ENCODE results near the gene ADAMTS16.

Gene ADAMTS16

DNA sequence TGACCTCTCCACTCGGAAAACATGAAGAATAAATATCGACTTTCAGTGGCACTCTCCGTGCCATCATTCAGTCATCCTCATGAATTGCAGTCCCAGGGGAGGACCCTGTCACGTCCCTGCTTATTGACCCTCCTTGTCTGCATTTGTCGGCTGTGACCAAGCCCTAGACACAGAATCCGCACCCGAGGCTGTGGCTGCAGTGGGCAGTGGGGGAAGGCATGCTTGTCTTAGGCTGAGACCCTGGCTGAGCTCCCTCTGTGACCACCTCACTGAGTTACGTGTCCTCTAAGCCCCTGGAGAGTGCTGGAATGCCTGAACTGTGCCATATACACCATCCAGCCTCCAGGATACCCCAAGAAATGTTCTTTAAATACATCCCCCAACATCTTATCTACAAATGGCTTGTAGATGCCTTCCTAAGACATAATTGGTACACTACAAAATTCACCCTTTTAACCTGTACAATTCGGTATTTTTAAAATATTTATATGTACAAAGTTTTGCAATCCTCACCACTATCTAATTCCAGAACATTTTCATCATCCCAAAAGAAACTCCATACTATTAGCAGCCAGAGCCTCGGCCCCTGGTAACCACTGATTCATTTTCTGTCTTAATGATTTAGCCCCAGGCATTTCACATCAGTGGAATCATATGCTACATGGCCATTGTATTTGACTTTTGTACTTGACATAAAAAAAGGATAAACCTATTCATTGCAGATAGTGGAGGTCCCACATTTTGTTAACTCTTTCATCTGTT lies 201.6 kb downstream of the ADAMTS16 start:
- H3K36me3 ChIP-seq (ENCODE audit: control insufficient read depth in 1 of 2, insufficient read depth in 2 of 2, low read depth in 1 of 2, low read length in 2 of 2) = no peaks in the 10 kb centered on the region
- H3K27me3 ChIP-seq (ENCODE audit: control insufficient read depth in 1 of 2, insufficient read depth in 1 of 2, low read length in 2 of 2) = no peaks in the 10 kb centered on the region
- H3K4me2 ChIP-seq (ENCODE audit: low read length, poor library complexity, severe bottlenecking) = no peak overlapping the region
- H3K27ac ChIP-seq (ENCODE audit: low read length, poor library complexity, severe bottlenecking) = no peak overlapping the region
- peak overlapping the region in 1 of 2 experiments; percentile 29 for H3K4ac ChIP-seq (ENCODE audit: low read depth in 1 of 2, low read length in 2 of 2)
- no peak overlapping the region for H2AFZ ChIP-seq (ENCODE audit: low read depth, low read length)
- 85% methylated on average over 10 of the region's 10 CpGs for WGBS
- peak overlapping the region; percentile 42 for H2AK5ac ChIP-seq (ENCODE audit: low read length, severe bottlenecking)
- H3K18ac ChIP-seq (ENCODE audit: low read depth in 1 of 2, low read length in 2 of 2) = peak overlapping the region; percentile 5 to 83
- no peak overlapping the region for H3K23ac ChIP-seq (ENCODE audit: low read length in 2 of 2)
- peaks cover 14% of the 10 kb centered on the region for H3K4me1 ChIP-seq (ENCODE audit: control insufficient read depth, insufficient read depth, low read depth, low read length)
- peak overlapping the region; percentile 36 for H2BK120ac ChIP-seq (ENCODE audit: low read depth, low read length)
- peak overlapping the region; percentile 29 to 37 for H2BK12ac ChIP-seq (ENCODE audit: low read length in 2 of 2)
- H2BK5ac ChIP-seq (ENCODE audit: low read depth, low read length, poor library complexity, severe bottlenecking) = no peak overlapping the region
- H4K8ac ChIP-seq (ENCODE audit: low read length) = no peak overlapping the region
- no peaks in the 10 kb centered on the region for H3K79me1 ChIP-seq (replicated peaks; ENCODE audit: low read length, poor library complexity, severe bottlenecking)
- no peaks in the 10 kb centered on the region for H3K9me3 ChIP-seq (ENCODE audit: control insufficient read depth, low read length)
- peak overlapping the region; percentile 97 for H4K91ac ChIP-seq (ENCODE audit: low read length)
- H3K9ac ChIP-seq (ENCODE audit: low read length) = no peak overlapping the region
- peak; percentile 34 for DNase-seq
- H3K4me3 ChIP-seq (ENCODE audit: insufficient read depth in 1 of 2, low read depth in 1 of 2, low read length in 2 of 2) = no peak overlapping the region
- H2BK15ac ChIP-seq (ENCODE audit: low read depth, poor library complexity, severe bottlenecking) = no peak overlapping the region
- peak overlapping the region in 1 of 2 experiments; percentile 5 for H3K14ac ChIP-seq (ENCODE audit: low read length in 2 of 2)

- DNase-seq = peak; percentile 56
- Histone ChIP-seq H3K36me3 (ENCODE audit: control insufficient read depth in 1 of 2, insufficient read depth in 2 of 2, low read depth in 1 of 2, low read length in 2 of 2) (no peaks in the 10 kb centered on the region), H3K79me1 (replicated peaks; ENCODE audit: low read length, poor library complexity, severe bottlenecking) (no peaks in the 10 kb centered on the region), H2BK15ac (ENCODE audit: low read depth, poor library complexity, severe bottlenecking) (no peak overlapping the region), H3K14ac (ENCODE audit: low read length in 2 of 2) (no peak overlapping the region), H2BK120ac (ENCODE audit: low read depth, low read length) (no peak overlapping the region), H4K91ac (ENCODE audit: low read length) (no peak overlapping the region), H4K8ac (ENCODE audit: low read length) (no peak overlapping the region), H3K9me3 (ENCODE audit: control insufficient read depth, low read length) (no peaks in the 10 kb centered on the region), H2AK5ac (ENCODE audit: low read length, severe bottlenecking) (no peak overlapping the region), H3K4me1 (ENCODE audit: control insufficient read depth, insufficient read depth, low read depth, low read length) (peaks cover 11% of the 10 kb centered on the region), H3K23ac (ENCODE audit: low read length in 2 of 2) (no peak overlapping the region), H3K18ac (ENCODE audit: low read depth in 1 of 2, low read length in 2 of 2) (no peak overlapping the region), H3K4me2 (ENCODE audit: low read length, poor library complexity, severe bottlenecking) (no peak overlapping the region), H2BK5ac (ENCODE audit: low read depth, low read length, poor library complexity, severe bottlenecking) (no peak overlapping the region), H2AFZ (ENCODE audit: low read depth, low read length) (no peak overlapping the region), H3K9ac (ENCODE audit: low read length) (no peak overlapping the region), H3K4me3 (ENCODE audit: insufficient read depth in 1 of 2, low read depth in 1 of 2, low read length in 2 of 2) (no peak overlapping the region), H3K27me3 (ENCODE audit: control insufficient read depth in 1 of 2, insufficient read depth in 1 of 2, low read length in 2 of 2) (no peaks in the 10 kb centered on the region), H3K4ac (ENCODE audit: low read depth in 1 of 2, low read length in 2 of 2) (no peak overlapping the region), H2BK12ac (ENCODE audit: low read length in 2 of 2) (no peak overlapping the region), H3K27ac (ENCODE audit: low read length, poor library complexity, severe bottlenecking) (no peak overlapping the region)
These were observed 202.7 kb downstream of the ADAMTS16 start for GRCh38 chr5:5342784-5343183.

DNA sequence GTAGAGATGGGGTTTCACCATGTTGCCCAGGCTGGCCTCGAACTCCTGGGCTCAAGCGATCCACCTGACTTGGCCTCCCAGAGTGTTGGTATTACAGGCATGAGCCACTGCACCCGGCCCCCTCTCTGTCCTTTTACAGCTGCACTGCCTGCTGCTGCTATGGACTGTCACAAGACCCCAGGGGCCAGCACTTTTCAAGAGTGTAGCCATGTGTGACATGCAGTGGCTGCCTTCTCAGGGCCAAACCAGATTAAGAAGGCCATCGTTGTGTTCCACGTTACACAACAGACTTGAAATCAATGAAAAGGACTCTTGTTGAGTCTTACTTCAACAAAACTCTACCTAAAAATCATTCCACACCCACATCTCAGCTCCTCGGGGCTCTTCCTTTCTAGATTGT lies 203.4 kb downstream of the ADAMTS16 start:
- no peak overlapping the region for H2BK15ac ChIP-seq (ENCODE audit: low read depth, poor library complexity, severe bottlenecking)
- H3K18ac ChIP-seq (ENCODE audit: low read depth in 1 of 2, low read length in 2 of 2) = no peak overlapping the region
- H3K79me1 ChIP-seq (replicated peaks; ENCODE audit: low read length, poor library complexity, severe bottlenecking) = no peaks in the 10 kb centered on the region
- no peak overlapping the region for H3K4me3 ChIP-seq (ENCODE audit: insufficient read depth in 1 of 2, low read depth in 1 of 2, low read length in 2 of 2)
- H3K36me3 ChIP-seq (ENCODE audit: control insufficient read depth in 1 of 2, insufficient read depth in 2 of 2, low read depth in 1 of 2, low read length in 2 of 2) = no peaks in the 10 kb centered on the region
- H3K4me1 ChIP-seq (ENCODE audit: control insufficient read depth, insufficient read depth, low read depth, low read length) = peaks cover 15% of the 10 kb centered on the region
- H2BK12ac ChIP-seq (ENCODE audit: low read length in 2 of 2) = no peak overlapping the region
- 93% methylated on average over 6 of the region's 6 CpGs for WGBS
- H3K9ac ChIP-seq (ENCODE audit: low read length) = no peak overlapping the region
- no peak overlapping the region for H2BK5ac ChIP-seq (ENCODE audit: low read depth, low read length, poor library complexity, severe bottlenecking)
- H4K8ac ChIP-seq (ENCODE audit: low read length) = no peak overlapping the region
- H3K9me3 ChIP-seq (ENCODE audit: control insufficient read depth, low read length) = no peaks in the 10 kb centered on the region
- H2BK120ac ChIP-seq (ENCODE audit: low read depth, low read length) = no peak overlapping the region
- no peak overlapping the region for H4K91ac ChIP-seq (ENCODE audit: low read length)
- no peak for DNase-seq
- no peak overlapping the region for H2AFZ ChIP-seq (ENCODE audit: low read depth, low read length)
- H3K4me2 ChIP-seq (ENCODE audit: low read length, poor library complexity, severe bottlenecking) = no peak overlapping the region
- no peak overlapping the region for H3K23ac ChIP-seq (ENCODE audit: low read length in 2 of 2)
- no peak overlapping the region for H3K4ac ChIP-seq (ENCODE audit: low read depth in 1 of 2, low read length in 2 of 2)
- H3K27ac ChIP-seq (ENCODE audit: low read length, poor library complexity, severe bottlenecking) = no peak overlapping the region
- H3K27me3 ChIP-seq (ENCODE audit: control insufficient read depth in 1 of 2, insufficient read depth in 1 of 2, low read length in 2 of 2) = no peaks in the 10 kb centered on the region
- H3K14ac ChIP-seq (ENCODE audit: low read length in 2 of 2) = no peak overlapping the region
- H2AK5ac ChIP-seq (ENCODE audit: low read length, severe bottlenecking) = no peak overlapping the region

GRCh38 chr5:5344051-5344571 lies 204.0 kb downstream of the ADAMTS16 start:
- no peak overlapping the region for H2AK5ac ChIP-seq (ENCODE audit: low read length, severe bottlenecking)
- no peak overlapping the region for H2BK5ac ChIP-seq (ENCODE audit: low read depth, low read length, poor library complexity, severe bottlenecking)
- H3K9me3 ChIP-seq (ENCODE audit: control insufficient read depth, low read length) = no peaks in the 10 kb centered on the region
- H4K8ac ChIP-seq (ENCODE audit: low read length) = no peak overlapping the region
- no peaks in the 10 kb centered on the region for H3K36me3 ChIP-seq (ENCODE audit: control insufficient read depth in 1 of 2, insufficient read depth in 2 of 2, low read depth in 1 of 2, low read length in 2 of 2)
- no peak overlapping the region for H3K4me2 ChIP-seq (ENCODE audit: low read length, poor library complexity, severe bottlenecking)
- H3K27ac ChIP-seq (ENCODE audit: low read length, poor library complexity, severe bottlenecking) = no peak overlapping the region
- H2BK120ac ChIP-seq (ENCODE audit: low read depth, low read length) = no peak overlapping the region
- H3K14ac ChIP-seq (ENCODE audit: low read length in 2 of 2) = no peak overlapping the region
- no peak overlapping the region for H2BK15ac ChIP-seq (ENCODE audit: low read depth, poor library complexity, severe bottlenecking)
- H3K9ac ChIP-seq (ENCODE audit: low read length) = no peak overlapping the region
- no peak overlapping the region for H4K91ac ChIP-seq (ENCODE audit: low read length)
- 80% methylated on average over 4 of the region's 4 CpGs for WGBS
- no peak overlapping the region for H2BK12ac ChIP-seq (ENCODE audit: low read length in 2 of 2)
- no peak overlapping the region for H3K23ac ChIP-seq (ENCODE audit: low read length in 2 of 2)
- H3K18ac ChIP-seq (ENCODE audit: low read depth in 1 of 2, low read length in 2 of 2) = no peak overlapping the region
- no peak overlapping the region for H3K4ac ChIP-seq (ENCODE audit: low read depth in 1 of 2, low read length in 2 of 2)
- H3K79me1 ChIP-seq (replicated peaks; ENCODE audit: low read length, poor library complexity, severe bottlenecking) = no peaks in the 10 kb centered on the region
- DNase-seq = no peak
- H2AFZ ChIP-seq (ENCODE audit: low read depth, low read length) = no peak overlapping the region
- H3K27me3 ChIP-seq (ENCODE audit: control insufficient read depth in 1 of 2, insufficient read depth in 1 of 2, low read length in 2 of 2) = peaks cover 0 to 3% of the 10 kb centered on the region in 2 experiments
- peaks cover 15% of the 10 kb centered on the region for H3K4me1 ChIP-seq (ENCODE audit: control insufficient read depth, insufficient read depth, low read depth, low read length)
- no peak overlapping the region for H3K4me3 ChIP-seq (ENCODE audit: insufficient read depth in 1 of 2, low read depth in 1 of 2, low read length in 2 of 2)

All from mesenchymal stem cell (in vitro differentiated cells and primary cell).